DOHH2 (cell line): Measurements from ENCODE around the gene FALEC.

Source experiments
- EZH2phosphoT487 ChIP-seq: fragments of 200-600 bp; sonication (generic); IDR thresholded peaks from 2 replicates; pipeline ENCODE4 v1.6.1; 2017; ENCODE audit warnings: borderline replicate concordance, mild to moderate bottlenecking, antibody characterized with exemption, low read length, moderate library complexity, mixed read lengths
- TF ChIP-seq, protein P1 (sequence below): fragments of 200-600 bp; sonication (generic); IDR thresholded peaks from one replicate; pipeline ENCODE4 v1.5.1; 2014; ENCODE audit warnings: antibody characterized with exemption, mild to moderate bottlenecking, low read depth, low read length; ENCODE audit not compliant: poor library complexity, severe bottlenecking

DNA sequence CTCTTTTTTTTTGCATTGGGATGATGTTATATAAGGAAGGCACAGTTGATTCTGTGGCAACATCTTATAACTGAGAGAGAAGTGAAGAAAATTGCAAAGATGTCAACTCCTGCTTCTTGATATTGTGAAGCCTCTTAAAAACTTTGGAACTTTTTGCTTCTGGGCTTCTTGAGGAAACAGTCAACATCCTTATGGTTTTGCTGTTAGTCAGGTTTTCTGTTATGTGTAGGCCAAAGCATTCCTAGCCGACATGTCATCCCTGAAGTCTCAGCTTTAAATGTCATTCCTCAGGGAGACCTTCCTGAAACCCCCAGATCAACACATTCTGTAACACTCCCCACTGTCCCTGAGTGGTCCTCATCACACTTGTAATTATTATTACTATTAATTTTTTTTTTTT is 12.6 kb downstream of the FALEC start:
- TF ChIP-seq, protein P1, sequence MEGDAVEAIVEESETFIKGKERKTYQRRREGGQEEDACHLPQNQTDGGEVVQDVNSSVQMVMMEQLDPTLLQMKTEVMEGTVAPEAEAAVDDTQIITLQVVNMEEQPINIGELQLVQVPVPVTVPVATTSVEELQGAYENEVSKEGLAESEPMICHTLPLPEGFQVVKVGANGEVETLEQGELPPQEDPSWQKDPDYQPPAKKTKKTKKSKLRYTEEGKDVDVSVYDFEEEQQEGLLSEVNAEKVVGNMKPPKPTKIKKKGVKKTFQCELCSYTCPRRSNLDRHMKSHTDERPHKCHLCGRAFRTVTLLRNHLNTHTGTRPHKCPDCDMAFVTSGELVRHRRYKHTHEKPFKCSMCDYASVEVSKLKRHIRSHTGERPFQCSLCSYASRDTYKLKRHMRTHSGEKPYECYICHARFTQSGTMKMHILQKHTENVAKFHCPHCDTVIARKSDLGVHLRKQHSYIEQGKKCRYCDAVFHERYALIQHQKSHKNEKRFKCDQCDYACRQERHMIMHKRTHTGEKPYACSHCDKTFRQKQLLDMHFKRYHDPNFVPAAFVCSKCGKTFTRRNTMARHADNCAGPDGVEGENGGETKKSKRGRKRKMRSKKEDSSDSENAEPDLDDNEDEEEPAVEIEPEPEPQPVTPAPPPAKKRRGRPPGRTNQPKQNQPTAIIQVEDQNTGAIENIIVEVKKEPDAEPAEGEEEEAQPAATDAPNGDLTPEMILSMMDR = no peak
- TF ChIP-seq EZH2phosphoT487 = no peak
